ENCODE results near the gene VPS18.

Gene VPS18

DNA sequence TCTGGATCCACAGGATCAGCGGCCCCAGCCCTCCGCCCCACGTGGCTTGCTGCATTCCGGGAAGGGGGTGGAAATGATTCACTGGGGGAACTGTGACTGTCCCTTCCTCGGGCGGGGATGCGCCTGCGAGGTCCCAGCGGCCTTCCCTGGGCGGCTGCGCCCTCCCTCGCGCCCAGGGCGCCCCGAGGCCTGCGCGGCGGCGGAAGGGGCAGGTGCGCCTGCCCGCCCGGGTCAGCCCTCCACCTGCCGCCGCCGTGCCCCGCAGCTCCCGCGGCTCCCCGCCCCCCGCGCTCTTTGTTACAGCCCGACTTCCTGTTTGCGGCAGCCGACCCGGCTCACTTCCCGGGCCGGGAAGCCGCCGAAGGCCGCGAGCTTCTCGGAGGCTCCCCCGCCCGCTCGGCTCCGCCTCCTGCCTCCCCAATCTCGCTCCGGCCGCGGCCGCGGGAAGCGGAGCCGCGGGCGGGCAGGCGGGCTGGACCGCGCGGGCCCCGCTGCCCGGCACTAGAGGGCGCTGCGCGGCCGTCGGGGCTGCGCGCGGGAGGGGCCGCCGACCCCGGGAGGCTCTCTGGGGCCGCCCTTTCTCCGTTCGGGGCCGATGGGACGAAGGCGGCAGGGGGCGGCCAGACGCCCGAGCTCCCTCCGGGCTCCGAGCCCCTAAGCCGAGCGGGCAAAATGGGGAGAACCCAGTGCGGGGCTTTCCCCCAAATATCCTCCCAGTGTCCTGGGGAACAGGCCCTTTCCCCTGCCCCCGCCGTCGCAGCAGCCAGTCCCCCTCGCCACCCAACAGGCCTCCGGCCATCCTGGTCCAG is 47.5 kb downstream of the VPS18 start:
- H3K27ac ChIP-seq = peak overlapping the region; percentile 9; the same call in 1 of the 2 replicates
- TF ChIP-seq ZFX (IDR thresholded peaks at IDR 0.05) = peak; percentile 49; the same call in 1 of the 2 replicates
- TF ChIP-seq, protein P1, sequence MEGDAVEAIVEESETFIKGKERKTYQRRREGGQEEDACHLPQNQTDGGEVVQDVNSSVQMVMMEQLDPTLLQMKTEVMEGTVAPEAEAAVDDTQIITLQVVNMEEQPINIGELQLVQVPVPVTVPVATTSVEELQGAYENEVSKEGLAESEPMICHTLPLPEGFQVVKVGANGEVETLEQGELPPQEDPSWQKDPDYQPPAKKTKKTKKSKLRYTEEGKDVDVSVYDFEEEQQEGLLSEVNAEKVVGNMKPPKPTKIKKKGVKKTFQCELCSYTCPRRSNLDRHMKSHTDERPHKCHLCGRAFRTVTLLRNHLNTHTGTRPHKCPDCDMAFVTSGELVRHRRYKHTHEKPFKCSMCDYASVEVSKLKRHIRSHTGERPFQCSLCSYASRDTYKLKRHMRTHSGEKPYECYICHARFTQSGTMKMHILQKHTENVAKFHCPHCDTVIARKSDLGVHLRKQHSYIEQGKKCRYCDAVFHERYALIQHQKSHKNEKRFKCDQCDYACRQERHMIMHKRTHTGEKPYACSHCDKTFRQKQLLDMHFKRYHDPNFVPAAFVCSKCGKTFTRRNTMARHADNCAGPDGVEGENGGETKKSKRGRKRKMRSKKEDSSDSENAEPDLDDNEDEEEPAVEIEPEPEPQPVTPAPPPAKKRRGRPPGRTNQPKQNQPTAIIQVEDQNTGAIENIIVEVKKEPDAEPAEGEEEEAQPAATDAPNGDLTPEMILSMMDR (conservative IDR thresholded peaks at IDR 0.05) = peak; percentile 99

DNA sequence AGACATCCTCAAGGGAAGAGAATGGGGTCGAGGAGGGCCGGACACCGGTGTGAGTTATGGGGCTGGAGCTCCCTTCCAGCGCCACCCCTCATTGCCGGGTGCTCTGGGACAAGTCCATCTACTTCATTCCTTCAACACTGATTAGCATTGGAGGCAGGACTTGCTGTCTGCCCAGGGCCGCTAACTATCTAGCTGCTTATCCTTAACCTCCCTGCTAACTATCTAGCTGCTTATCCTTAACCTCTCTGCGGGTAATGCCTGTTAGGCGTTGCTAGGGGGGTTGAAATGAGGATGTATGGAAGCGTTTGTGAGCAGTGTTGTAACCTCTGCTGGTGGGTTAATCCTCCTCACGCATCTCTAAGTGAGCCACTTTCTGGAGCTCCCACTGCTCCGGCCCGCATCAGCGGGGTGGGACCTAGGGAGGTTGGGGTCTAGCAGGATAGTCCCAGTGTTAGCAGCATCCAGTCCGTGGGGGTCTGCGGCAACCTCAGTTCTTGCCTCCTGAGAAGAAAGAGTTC is 48.1 kb downstream of the VPS18 start:
- no peak overlapping the region for H3K27ac ChIP-seq
- TF ChIP-seq, protein P1 (conservative IDR thresholded peaks at IDR 0.05) = no peak
- no peak for TF ChIP-seq ZFX (IDR thresholded peaks at IDR 0.05)

DNA sequence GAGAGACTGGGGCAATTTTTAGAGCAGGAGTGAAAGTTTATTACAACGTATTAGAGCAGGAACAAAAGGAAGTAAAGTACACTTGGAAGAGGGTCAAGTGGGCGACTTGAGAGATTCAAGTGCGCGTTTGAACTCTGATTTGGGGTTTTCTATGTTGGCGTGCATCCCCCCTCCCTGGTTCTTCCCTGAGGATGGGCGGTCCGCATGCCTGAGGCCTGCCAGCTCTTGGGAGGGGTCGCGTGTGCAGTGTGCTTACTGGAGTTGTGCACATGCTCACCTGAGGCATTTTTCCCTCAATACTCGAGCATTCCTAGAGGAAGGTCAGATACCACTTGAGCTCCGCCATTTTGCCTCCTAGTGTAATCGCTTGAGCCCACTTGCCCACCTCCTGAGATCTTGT is 48.6 kb downstream of the VPS18 start:
- H3K27ac ChIP-seq = no peak overlapping the region
- no peak for TF ChIP-seq ZFX (IDR thresholded peaks at IDR 0.05)
- TF ChIP-seq, protein P1 (conservative IDR thresholded peaks at IDR 0.05) = no peak

DNA sequence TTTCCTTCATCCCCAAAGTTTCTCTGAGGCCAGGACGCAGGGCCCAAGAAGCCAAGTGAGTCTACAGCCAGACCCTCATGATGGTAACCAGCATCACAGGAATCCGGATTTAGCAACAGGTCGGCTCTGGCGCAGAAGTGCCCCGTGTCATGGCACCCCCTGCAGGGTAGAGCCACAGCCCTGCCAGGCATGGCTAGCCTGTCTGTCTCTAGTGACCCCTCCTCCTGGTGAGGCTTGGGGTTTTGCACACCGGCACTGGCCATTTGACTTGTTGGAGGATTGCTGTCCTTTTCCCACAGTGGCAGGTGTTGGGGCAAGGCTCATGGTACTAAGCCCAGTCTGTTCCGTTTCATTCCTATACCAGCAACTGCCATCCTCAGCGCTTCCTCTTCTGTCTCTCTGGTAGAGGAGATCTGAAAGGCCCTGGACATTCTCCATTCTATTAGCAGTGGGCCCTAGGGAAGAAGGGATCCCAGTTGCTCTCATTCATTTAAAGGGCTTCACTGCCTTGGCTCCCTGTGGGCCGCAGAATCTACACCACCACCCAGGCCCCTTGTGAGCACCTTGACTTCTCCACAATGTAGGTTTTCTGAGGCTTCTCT is 49.6 kb downstream of the VPS18 start:
- no peak overlapping the region for H3K27ac ChIP-seq
- TF ChIP-seq, protein P1 (conservative IDR thresholded peaks at IDR 0.05) = no peak
- TF ChIP-seq ZFX (IDR thresholded peaks at IDR 0.05) = no peak

DNA sequence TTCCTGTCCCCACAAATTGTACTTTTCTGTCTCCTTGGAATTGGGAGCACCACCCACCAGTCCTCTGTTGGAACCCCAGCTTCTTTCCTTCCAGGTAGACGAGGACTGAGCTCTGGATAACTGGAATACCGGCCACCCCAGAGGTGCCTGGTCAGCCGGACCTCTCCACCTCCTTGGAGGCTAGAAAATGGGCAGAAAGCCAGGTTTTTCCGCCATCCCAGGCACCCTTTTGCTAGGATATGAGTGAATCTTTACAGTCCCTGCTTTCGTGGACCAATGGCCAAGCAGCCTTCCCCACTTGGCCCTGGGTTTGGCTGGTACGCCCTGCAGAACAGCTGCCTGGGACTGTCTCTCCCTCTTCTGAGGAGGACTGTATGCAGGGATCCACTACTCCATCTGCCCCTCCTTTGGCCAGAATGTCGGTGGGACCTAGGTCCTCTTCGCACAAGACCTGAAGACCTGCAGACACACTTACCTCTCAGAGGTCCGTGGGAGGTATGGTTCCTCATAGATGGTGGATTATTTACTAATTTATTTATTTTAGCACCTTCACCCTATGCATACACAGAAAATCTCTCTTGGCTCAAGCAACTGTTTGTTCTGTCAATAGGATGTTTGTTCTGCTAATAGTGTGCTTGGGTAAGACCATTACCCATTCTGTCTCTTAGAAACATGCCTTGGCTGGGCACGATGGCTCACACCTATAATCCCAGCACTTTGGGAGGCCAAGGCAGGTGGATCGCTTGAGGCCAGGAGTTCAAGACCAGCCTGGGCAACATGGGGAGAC is 50.5 kb downstream of the VPS18 start:
- no peak overlapping the region for H3K27ac ChIP-seq
- TF ChIP-seq ZFX (IDR thresholded peaks at IDR 0.05) = no peak
- TF ChIP-seq, protein P1 (conservative IDR thresholded peaks at IDR 0.05) = no peak

DNA sequence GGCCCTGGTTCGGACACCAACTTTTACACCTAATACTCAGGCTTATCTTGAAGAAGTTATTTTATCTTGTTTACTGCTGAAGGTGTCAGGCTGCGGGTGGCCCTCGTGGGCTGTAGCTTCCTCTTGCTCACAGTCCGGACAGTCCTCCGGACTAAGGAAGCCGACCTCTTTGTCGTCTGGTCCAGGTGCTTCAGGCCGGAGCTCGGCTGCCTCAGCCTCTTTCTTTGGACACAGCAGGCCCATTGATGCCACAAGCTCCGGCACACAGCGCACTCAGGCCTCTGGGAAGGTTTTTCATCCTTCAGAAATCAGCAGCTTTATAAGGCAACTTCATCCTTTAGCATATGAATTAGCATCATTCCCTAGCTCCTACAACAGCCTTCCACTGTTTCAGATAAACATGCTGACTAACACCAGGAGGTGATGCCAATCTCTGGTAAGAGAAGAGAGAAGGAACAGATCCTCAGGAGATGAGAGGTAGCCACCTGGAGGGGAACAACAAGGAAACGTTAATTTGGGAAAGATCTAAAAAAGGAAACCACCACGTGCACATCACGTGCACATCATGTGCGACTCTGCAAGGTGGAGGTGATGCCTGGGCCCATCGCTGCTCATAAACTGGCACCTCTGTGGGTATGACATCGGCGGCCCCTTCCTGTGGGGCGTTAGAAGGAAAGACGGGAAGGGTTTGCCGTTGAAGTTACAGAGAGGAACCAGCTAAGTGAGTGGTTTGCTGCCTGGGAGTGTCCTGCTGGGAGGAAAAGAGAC is 54.6 kb downstream of the VPS18 start:
- H3K27ac ChIP-seq = no peak overlapping the region
- no peak for TF ChIP-seq ZFX (IDR thresholded peaks at IDR 0.05)
- TF ChIP-seq, protein P1 (conservative IDR thresholded peaks at IDR 0.05) = no peak

All from C4-2B (cell line).